Activated naive CD4-positive, alpha-beta T cell treated with anti-CD3 and anti-CD28 coated beads, Interleukin-2, amount 50 U/mL, for 72 hours (primary cell): ENCODE data around the gene PELI3. TPM values are rescaled to one million over a fixed set of nuclear protein-coding genes. Genes with fewer than 3 reads are reported as not detected.

Source experiments
- ATAC-seq, 2 donors: fragments of 150-1000 bp; cut with Tn5 transposase; 2 replicates each; pipeline ENCODE4 v1.10.0; 2021; ENCODE audit warnings: mild to moderate bottlenecking in 2 of 2, moderate library complexity in 2 of 2
- DNase-seq, 2 donors: peaks; one replicate each; pipeline ENCODE4 v3.0.0; 2021 to 2022; ENCODE audit warnings: low spot score in 2 of 2
- H3K27ac Mint-ChIP-seq, 2 donors: one replicate each; pipeline ENCODE4 v1.8.0; 2022; ENCODE audit warnings: mild to moderate bottlenecking in 2 of 2, mixed read lengths in 2 of 2
- H3K36me3 Mint-ChIP-seq, 2 donors: one replicate each; pipeline ENCODE4 v1.8.0; 2022; ENCODE audit warnings: mixed read lengths in 2 of 2
- H3K9me3 Mint-ChIP-seq, 2 donors: one replicate each; pipeline ENCODE4 v1.8.0; 2022; ENCODE audit warnings: mixed read lengths in 2 of 2
- total RNA-seq, 2 donors: library from RNA; stranded (reverse); gene quantifications; one replicate each; pipeline ENCODE4 v1.2.3, GENCODE V29; 2022

The PELI3 gene
- total RNA-seq, 2 donors from 2014 or later = 4.2 to 8.5 TPM

- peak overlapping the region; percentile 65 to 76 for H3K27ac Mint-ChIP-seq
- peaks cover 0 to 13% of the 10 kb centered on the region in 2 donors for H3K9me3 Mint-ChIP-seq
- DNase-seq (no peak), ATAC-seq (no peak)
- H3K36me3 Mint-ChIP-seq = peaks cover 0 to 4% of the 10 kb centered on the region in 2 donors
Measured at GRCh38 chr11:66465373-66466224, 1.1 kb upstream of the PELI3 start.

DNA sequence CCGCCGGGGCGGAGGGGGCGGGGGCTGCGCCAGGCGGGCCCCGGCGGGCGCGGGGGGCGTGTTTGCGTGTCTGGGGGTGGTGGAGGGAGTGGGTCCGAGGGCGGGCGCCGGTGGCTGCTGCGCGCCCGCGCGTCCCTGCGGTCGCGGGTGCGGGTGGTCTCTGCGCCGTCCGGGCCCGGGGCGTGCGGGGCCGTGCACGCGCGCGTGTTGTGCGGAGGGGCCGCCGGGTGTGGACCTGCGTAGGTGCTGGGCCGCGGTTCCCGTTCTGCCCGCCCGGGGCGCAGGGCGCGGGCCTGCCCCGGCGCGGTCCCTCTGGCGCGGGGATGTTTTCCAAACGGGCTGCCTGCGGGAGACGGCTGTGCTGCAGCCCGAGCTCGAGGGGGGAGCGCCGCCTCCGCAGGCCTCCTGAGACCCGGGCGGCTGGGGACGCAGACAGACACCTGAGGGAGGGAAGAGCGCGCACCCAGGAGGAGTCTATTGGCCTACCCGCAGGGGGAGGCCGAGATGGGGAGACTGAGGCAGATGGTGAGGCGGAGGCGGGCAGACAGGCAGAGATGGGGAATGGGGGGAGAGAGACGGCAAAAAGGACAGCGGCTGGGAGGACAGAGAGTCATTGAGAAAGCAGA, 442 bp downstream of the PELI3 start:
- DNase-seq = peak in 1 of 2 donors; percentile 57
- Mint-ChIP-seq H3K9me3 (peaks cover 0 to 13% of the 10 kb centered on the region in 2 donors), H3K36me3 (peaks cover 0 to 2% of the 10 kb centered on the region in 2 donors), H3K27ac (peak overlapping the region; percentile 82 to 93)
- peak; percentile 47 to 58 for ATAC-seq

- no peak for DNase-seq
- no peaks in the 10 kb centered on the region for H3K36me3 Mint-ChIP-seq
- ATAC-seq = peak in 1 of 2 donors; percentile 41
- H3K9me3 Mint-ChIP-seq = peaks cover 0 to 7% of the 10 kb centered on the region in 2 donors
- H3K27ac Mint-ChIP-seq = peak overlapping the region; percentile 82 to 93
Measured at GRCh38 chr11:66467756-66468155, 1.1 kb downstream of the PELI3 start.

DNA sequence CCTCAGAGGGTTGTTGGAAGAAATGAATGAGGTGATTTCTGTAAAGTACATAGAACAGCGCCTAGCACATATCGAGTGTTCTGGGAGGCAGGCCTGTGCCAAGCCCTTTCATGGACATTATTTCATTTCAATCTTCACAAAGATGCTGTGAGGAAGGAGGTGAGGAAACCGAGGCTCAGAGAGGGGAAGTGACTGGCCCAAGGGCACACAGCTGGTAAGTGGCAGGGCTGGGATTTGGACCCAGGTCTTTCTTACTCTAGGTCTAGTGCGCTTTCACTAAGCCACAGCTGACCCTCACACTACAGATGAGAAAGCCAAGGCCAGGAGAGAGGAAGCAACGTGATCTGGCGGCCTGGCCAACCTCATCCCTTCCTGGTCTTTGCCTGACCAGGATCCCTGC, 2.0 kb downstream of the PELI3 start:
- no peak for ATAC-seq
- DNase-seq = no peak
- H3K36me3 Mint-ChIP-seq = no peaks in the 10 kb centered on the region
- no peaks in the 10 kb centered on the region for H3K9me3 Mint-ChIP-seq
- H3K27ac Mint-ChIP-seq = no peak overlapping the region

GRCh38 chr11:66469441-66469840, 2.7 kb downstream of the PELI3 start:
- no peak for DNase-seq
- no peak for ATAC-seq
- Mint-ChIP-seq H3K27ac (no peak overlapping the region), H3K36me3 (no peaks in the 10 kb centered on the region), H3K9me3 (no peaks in the 10 kb centered on the region)

DNA sequence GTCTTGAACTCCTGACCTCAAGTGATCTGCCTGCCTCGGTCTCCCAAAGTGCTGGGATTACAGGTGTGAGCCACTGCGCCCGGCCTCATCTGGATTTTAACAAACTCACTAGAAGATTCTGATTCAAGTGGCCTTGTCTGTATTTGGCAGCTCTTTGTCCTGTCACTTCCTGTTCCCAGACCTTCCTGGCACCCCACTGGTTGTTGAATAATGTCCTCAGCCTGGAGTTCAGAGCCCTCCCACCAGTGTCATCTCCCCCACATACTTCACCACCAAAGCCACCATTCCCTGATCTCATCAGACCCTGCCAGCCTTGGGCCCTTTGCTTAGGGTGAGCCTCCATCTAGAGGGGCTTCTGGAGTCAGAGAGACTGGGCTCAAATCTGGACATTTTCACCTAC, 3.3 kb downstream of the PELI3 start:
- no peak for ATAC-seq
- Mint-ChIP-seq H3K27ac (peak overlapping the region in 1 of 2 donors; percentile 13), H3K9me3 (no peaks in the 10 kb centered on the region), H3K36me3 (no peaks in the 10 kb centered on the region)
- DNase-seq = no peak

DNA sequence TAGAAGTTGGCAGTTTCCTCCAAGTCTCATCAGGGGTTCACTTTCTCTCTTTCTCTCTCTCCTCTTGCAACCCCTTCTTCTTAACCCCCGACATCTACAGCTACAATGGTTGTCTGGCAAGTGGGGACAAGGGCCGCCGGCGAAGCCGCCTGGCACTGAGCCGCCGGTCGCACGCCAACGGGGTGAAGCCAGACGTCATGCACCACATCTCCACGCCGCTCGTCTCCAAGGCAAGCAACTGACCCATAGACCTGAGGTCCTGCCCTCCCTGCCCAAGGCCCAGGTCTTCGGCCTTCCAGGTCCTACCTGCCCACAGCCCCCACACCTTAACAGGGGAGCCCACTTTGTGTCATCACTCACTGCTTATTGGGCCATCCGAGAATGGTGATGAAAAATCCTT, 4.4 kb downstream of the PELI3 start:
- ATAC-seq (no peak), DNase-seq (no peak)
- H3K27ac Mint-ChIP-seq = no peak overlapping the region
- H3K36me3 Mint-ChIP-seq = no peaks in the 10 kb centered on the region
- no peaks in the 10 kb centered on the region for H3K9me3 Mint-ChIP-seq

- no peaks in the 10 kb centered on the region for H3K36me3 Mint-ChIP-seq
- no peaks in the 10 kb centered on the region for H3K9me3 Mint-ChIP-seq
- H3K27ac Mint-ChIP-seq = no peak overlapping the region
- no peak for DNase-seq
- ATAC-seq = no peak
Measured at GRCh38 chr11:66472054-66472453, 5.3 kb downstream of the PELI3 start.

DNA sequence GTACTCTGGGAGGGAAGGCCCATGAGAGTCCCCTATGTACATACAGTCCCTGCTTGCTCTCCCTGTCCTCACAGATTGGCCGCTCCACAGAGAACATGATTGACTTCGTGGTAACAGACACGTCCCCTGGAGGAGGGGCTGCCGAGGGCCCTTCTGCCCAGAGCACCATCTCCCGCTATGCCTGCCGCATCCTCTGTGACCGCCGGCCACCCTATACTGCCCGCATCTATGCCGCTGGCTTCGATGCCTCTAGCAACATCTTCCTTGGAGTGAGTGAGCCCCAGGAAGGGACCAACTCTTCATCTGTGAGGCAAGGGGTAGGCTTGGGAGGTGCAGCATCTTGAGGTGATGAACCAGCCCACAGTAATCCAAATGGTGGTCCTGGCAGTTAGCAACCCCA, 6.5 kb downstream of the PELI3 start:
- H3K9me3 Mint-ChIP-seq = no peaks in the 10 kb centered on the region
- no peaks in the 10 kb centered on the region for H3K36me3 Mint-ChIP-seq
- no peak for ATAC-seq
- no peak overlapping the region for H3K27ac Mint-ChIP-seq
- no peak for DNase-seq

DNA sequence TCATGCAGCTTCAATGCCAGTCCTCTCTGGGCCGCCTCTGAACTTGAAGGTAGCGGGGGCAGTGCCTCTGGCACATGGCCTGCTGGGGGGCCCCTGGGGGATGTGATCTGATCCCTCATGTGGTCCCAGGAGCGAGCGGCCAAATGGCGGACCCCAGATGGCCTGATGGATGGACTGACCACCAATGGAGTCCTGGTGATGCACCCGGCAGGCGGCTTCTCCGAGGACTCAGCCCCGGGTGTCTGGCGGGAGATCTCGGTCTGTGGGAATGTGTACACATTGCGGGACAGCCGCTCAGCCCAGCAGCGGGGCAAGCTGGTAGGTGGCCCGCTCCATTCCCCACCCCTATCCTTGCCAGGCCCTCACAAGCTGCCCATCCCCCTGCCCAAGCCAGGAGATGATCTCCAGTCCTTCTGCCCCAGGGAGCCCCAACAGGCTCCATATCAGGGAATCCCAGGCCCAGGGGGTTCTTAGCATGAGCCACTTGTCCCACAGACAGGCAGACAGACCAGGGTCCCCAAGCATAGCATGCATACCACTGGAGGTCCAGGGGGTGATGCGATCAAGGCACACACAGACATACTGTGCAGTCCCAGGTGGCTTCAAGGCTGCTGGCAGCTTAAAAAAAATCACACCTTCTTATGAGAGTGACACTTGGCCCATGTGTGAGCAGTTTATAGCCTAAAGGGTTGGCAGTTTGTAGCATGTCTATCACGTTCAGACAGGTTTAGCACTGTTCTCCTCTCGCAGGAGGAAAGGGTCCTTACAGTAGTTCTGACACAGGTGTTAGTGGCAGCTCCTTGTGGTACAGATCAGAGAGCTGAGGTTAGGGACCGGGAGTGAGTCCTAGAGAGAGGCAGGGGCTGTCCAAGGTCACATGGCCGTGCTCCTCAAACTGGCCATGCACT, 7.2 kb downstream of the PELI3 start:
- no peak for DNase-seq
- ATAC-seq = no peak
- no peaks in the 10 kb centered on the region for H3K9me3 Mint-ChIP-seq
- H3K27ac Mint-ChIP-seq = peak overlapping the region in 1 of 2 donors; percentile 79
- H3K36me3 Mint-ChIP-seq = no peaks in the 10 kb centered on the region

DNA sequence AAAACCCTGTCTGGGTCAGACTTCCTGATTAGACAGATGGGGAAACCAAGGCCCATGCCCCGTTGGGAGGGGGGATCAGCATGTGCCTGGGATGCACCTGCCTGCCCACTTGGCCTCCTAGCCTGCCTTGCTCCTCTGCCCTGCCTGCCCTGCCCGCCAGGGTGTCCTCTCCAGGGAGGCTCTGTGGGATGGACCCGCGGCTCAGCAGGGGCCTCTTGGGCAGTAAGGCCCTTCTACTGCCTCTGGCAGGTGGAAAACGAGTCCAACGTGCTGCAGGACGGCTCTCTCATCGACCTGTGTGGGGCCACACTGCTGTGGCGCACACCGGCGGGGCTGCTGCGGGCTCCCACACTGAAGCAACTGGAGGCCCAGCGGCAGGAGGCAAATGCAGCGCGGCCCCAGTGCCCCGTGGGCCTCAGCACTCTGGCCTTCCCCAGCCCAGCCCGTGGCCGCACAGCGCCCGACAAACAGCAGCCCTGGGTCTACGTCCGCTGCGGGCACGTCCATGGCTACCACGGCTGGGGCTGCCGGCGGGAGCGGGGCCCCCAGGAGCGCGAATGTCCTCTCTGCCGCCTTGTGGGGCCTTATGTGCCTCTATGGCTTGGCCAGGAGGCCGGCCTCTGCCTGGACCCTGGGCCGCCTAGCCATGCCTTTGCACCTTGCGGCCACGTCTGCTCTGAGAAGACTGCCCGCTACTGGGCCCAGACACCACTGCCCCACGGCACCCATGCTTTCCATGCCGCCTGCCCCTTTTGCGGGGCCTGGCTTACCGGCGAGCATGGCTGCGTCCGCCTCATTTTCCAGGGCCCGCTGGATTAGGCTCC, 8.9 kb downstream of the PELI3 start:
- Mint-ChIP-seq H3K36me3 (peaks cover 0 to 4% of the 10 kb centered on the region in 2 donors), H3K9me3 (no peaks in the 10 kb centered on the region), H3K27ac (no peak overlapping the region)
- ATAC-seq (no peak), DNase-seq (no peak)

GRCh38 chr11:66476173-66476840, 9.6 kb downstream of the PELI3 start:
- DNase-seq (no peak), ATAC-seq (no peak)
- Mint-ChIP-seq H3K36me3 (peaks cover 0 to 4% of the 10 kb centered on the region in 2 donors), H3K27ac (no peak overlapping the region), H3K9me3 (no peaks in the 10 kb centered on the region)

GRCh38 chr11:66476841-66477251, 10.1 kb downstream of the PELI3 start:
- ATAC-seq (no peak), DNase-seq (no peak)
- no peak overlapping the region for H3K27ac Mint-ChIP-seq
- no peaks in the 10 kb centered on the region for H3K9me3 Mint-ChIP-seq
- peaks cover 0 to 4% of the 10 kb centered on the region in 2 donors for H3K36me3 Mint-ChIP-seq

GRCh38 chr11:66477263-66478201, 10.8 kb downstream of the PELI3 start:
- Mint-ChIP-seq H3K27ac (peak overlapping the region; percentile 42 to 67), H3K36me3 (peaks cover 4% of the 10 kb centered on the region in 2 donors), H3K9me3 (no peaks in the 10 kb centered on the region)
- ATAC-seq (no peak), DNase-seq (no peak)
